HG03095 (cell line): ENCODE results near the gene GUCD1.
A peak's percentile ranks its signal among the peaks of the same experiment; 100 is the strongest.
"Not testable (repeated sequence)": the region's sequence is repeated elsewhere in the genome, so short reads cannot be mapped to it uniquely, and the experiment has no call there.

Source experiments
- ATAC-seq: cut with Tn5 transposase; IDR thresholded peaks from one replicate; pipeline ENCODE4 v1.9.1; 2021; ENCODE audit warnings: moderate library complexity; ENCODE audit not compliant: unreplicated experiment

The GUCD1 gene

DNA sequence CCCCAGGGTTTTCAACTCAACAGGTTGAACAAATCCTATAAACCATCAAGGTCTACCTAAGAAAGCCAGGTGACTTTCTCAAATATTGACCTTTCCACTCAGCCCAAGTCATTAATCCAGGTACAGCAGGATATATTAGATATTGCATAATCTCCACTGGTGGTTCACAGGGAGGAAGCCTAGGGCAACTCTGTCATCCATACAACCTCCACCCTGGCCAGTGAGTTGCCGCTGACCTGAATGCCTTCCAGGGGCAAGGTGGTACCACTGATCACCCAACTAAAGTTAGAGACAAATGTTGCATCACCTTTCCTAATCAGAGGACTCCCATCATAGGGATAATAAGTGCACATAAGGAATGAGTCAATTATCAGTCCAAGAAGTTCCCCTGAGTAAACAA lies 22.9 kb downstream of the GUCD1 start:
- no peak for ATAC-seq

DNA sequence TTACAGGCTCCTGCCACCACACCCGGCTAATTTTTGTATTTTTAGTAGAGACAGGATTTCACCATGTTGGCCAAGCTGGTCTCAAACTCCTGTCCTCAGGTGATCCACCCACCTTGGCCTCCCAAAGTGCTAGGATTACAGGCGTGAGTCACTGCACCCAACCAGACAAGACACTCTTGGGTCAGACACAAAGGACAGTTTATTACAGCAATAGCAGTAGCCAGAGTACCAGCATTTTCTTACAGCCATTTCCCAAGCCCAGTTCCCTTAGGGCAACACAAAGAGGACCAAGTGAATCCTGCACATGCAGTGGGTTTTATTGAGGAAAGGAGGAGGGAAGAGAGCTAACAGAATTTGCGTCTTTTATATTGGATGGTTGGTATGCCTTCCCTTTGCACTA lies 24.0 kb downstream of the GUCD1 start:
- ATAC-seq, result not testable (repeated sequence)

DNA sequence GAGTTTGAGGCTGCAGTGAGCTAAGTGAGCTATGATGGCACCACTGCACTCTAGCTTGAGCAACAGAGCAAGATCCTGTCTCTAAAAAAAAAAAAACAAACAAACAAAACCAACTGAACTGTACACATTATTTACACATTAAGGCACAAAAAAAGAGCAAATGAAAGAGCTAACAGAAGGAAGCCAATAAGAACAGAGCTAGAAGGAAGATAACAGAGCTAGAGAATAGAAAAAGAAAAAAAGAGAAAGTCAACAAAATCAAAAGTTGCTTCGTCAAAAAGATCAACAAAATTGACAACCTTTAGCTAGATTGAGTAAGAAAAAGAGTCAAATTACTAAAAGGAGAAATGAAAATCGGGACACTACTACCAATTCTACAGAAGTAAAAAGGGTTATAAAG lies 25.0 kb downstream of the GUCD1 start:
- no peak for ATAC-seq

DNA sequence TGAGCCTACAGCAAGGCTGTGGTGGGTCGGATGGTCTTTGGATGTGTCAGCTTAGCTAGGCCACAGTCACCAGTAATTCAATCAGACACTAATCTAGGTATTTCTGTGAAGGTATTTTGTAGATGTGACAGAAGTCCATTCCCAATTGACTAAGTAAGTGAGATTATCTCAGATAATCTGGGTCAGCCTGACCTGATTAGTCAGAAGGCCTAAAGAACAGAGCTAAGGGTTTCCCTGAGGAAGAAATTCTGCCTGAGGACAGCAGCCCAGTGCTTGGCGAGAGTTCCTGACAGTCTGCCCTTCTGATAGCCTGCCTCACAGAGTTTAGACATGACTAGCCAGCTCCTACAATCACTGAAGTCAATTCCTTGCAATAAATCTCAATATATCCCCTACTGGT lies 28.7 kb downstream of the GUCD1 start:
- no peak for ATAC-seq

DNA sequence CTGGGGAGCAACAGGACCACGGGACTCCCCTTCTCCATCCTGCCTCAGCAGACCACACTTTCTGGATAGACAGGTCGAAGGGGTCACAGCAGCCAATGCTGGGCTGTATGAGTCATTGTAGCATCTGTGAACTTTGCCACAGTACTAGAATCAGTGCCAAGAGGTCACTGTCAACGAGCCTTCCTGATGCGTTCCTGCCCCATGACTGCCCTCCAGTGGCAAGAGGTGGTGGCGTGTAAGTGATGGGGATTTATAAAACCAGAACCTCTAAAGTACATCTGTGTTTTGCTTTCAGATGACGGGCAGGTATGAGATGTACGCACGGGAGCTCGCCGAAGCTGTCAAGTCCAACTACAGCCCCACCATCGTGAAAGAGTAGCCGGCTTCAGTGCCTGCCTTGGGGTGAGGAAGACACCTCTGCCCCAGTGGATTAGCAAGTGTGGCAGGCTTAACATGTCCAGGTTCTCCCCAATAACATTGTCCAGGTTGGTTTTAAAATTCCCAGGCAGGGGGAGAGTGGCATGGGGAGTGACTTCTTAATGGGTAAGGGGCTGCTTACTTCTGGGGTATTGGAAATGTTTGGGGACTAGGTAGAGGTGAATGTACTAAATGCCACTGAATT lies 29.4 kb downstream of the GUCD1 start:
- ATAC-seq, result peak; percentile 61

DNA sequence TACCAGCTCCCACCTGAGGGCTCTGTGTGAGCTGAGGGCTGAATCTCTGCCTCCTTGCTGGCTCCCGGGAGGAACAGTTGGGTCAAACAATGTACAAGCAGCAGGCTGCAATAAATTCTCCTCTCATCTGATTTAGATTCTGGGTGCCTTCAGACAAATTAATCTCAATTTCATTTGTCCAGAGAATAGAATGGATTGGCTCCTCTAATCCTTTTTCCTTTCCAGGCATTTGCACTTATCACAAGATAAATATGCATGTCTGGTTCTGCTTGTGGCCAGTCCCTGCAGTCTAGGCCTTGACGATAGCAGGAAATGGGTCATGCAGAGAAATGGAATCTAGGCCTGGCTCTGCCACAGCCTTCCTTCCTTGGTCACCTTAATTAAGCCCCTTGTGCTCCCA lies 31.1 kb downstream of the GUCD1 start:
- no peak for ATAC-seq

DNA sequence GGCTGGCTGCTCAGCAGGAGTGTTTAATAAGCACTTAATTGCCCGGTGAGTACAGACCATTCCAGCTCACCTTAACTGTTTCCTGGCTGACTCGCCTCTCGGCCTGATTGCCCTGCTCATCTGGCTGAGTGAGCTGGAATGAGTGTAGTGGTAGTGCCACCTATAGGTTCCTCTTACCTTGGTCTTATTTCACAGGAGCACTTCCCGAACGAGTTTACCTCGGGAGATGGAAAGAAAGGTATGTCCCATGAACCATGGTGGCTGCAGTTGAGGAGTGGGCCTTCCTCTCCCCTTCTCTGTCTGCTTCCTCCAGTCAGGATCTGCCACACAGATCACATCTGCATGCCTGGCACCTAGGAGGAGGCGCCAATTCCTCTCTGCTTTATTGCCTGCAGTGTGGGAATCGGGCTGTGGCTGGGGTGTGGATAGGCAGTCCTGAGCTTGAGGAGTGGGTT lies 33.1 kb downstream of the GUCD1 start:
- no peak for ATAC-seq

DNA sequence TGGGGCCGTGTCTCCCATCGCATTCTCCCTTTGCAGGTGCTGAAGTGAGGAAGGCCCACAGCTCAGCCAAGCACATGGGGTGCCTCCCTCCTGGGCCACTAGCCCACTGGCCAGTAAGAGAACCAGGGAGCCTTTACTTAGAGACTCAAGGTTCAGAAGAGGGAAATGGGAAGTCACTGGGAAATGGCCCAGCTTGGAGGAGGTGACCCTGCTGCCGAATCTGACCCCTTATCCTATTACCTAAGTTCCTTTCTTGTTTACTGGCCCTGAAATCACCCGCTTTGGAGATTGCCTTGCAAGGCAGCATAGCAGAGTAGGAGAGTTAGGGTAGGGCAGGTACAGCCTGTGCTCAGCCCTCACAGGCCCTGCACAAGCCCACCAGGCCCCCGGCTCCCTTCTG lies 35.4 kb downstream of the GUCD1 start:
- no peak for ATAC-seq

DNA sequence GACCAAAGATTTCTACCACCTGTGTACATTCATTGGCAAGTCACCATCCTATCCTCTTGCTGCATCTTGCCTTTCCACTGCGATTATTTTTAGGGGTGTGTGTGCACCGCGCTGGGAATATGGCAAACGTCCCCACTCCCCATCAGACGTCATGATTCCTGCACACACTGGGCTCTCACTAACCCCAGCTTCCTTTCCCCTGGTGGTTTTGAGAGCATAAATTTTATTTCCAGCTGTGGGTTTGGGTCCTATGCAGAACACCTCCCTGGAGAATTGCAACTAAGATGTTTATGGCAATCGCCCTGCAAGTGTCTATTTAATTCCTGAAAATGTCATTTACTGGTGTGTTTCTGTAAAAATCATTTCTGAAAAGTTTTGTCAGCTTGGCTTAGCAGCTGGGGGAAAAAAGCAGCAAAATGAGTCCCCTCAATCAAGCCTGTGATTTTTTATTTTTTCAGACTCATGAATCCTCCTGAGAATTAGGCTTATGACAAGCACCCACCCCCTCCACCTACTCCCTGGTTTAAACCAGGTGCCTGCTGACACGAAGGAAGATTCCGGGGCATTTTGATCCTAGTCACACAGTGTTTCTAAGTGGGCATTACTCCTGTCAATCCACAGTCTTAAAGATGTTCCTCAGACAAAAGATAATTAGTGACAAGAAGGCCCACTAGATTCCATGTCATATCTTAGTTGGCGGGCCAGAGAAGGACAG lies 36.0 kb downstream of the GUCD1 start:
- no peak for ATAC-seq

DNA sequence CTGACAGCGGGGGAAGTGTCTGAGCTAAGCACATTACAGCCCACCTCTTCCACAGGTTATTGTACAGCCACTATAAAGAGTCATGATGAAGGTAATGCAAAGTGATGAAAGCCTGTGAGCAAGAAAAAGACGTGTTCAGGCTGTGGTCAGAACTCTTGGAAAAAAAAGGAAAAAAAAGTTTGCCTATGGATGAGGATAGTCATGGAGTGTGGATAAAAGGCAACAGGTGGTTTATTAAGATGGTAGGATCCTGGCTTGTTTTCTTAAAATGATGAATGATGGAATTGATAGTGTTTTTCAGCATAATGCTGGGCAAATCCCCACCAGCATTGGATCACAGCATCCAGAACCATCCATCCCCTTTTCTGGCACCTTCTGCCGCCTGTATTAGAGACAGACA lies 36.7 kb downstream of the GUCD1 start:
- ATAC-seq, result no peak

DNA sequence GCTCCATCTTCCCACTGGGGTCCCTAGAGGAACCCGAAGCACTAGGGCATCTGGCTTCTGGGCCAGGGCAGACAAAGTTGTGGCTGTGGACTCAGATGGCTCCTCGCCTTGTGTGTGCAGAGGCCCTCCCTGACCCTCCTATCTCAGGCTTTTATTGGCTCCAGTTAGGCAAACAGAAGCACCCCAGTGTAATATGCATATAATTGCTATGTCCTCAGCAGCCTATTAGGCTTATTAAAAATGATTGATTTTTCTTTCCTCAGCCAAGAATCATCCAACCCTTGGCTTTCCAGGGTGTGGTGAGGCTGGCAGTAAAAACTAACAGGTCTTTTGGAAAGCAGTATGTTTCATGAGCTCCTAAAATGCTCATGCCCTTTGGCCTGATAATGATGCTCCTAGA lies 37.5 kb downstream of the GUCD1 start:
- no peak for ATAC-seq

DNA sequence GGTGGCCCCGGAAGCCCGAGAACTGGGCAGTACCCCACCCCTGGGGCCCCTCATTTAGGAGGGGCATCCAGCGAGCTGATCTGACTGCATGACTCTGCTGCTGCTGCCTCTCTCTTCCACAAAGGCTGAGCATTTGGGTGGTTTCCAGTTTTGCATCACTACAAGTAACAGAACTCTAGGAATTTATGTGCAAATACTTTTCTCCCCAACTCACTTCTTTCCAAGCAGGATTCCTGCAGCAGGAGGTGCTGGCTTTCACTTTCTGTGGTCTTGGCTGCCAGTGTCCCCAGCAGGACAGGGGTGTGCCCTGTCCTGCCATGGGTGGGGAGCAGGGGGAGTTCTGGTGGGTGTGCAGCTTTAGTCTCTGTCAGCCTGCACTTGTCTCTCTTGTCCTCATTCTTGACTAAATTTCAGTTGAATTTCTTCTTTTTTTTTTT lies 38.6 kb downstream of the GUCD1 start:
- no peak for ATAC-seq

DNA sequence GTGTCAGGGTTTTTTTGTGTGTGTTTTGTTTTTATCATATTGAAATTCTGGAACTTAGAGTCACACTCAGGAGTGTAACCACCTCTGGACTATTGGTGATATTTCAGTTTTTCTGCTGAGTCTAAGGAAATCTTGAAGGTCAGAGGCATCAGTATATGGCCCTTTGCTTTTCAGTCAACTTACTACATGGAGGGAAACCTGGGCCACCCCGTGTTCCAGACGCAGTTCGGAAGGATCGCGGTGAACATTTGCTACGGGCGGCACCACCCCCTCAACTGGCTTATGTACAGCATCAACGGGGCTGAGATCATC lies 40.0 kb downstream of the GUCD1 start:
- no peak for ATAC-seq

DNA sequence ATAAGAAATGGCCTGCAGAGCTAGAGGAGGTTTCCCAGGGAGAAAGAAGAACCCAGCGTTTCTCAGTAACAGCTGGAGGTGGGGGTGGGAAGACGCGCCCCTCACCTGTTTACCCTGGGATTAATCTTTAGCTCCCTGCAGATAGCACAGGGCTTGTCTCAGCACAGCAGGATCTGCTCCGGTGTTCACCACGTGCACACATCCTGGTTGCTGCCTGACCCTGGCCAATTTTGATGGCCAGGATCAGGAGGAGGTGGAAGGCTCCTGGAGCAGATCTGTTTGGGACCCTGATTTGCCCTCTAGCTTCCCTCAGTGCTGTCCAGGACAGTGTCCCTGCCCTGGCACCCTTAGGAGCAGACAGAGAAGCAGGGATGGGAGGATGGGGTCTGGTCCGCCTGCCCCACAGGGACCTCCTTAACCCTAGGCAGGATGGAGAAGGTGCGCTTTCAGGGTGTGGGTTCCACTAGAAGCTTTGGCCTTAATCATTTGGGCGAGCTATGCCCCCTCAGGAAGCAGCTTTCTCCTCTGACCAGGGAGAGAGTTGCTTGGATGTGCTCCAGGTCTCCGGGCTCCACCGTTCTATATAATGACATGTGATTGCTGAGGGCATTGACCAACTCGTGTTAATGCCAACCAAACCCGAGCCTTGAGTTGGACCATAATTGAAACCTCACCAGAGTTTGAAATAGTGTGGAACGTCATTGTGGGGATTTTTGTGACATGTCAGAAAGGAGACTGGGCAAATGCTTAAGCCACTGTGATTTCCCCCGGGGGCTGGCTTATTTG lies 40.5 kb downstream of the GUCD1 start:
- no peak for ATAC-seq

DNA sequence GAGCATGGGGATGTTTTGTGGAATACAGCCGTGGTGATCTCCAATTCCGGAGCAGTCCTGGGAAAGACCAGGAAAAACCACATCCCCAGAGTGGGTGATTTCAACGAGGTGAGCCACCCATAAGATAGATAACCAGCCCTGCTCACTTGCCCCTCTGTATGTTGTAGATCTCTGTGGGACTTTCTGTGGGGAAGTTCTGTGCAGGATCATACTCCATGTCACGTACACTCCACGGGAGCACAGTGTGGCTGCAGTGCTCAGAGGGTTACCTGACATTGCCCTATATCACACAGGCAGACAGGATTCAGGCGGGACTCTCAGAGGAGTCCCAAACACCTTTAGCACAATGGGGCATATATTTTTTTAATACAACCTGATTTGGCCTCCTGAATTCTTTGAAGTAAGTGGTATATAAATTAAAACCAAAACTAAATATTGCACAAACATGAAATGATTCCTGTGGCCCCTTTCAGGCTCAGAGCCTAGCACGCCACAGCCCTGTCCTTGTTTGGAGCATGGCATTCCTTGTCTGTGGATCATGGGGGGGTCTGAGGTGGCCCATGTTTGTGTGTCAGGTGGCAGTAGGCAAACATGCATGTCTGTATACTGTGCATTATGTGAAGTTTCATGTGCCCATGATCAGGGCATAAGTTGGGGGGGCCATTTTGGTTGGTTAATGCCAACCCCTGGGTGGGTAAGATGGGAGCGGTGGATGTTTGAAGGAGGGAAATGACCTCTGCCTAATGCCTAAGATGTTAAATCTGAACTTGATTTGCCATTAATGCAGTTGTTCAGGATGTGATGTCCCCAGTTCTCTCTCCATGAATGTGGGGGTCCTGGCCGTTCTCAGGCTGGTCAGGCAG lies 41.3 kb downstream of the GUCD1 start:
- no peak for ATAC-seq

DNA sequence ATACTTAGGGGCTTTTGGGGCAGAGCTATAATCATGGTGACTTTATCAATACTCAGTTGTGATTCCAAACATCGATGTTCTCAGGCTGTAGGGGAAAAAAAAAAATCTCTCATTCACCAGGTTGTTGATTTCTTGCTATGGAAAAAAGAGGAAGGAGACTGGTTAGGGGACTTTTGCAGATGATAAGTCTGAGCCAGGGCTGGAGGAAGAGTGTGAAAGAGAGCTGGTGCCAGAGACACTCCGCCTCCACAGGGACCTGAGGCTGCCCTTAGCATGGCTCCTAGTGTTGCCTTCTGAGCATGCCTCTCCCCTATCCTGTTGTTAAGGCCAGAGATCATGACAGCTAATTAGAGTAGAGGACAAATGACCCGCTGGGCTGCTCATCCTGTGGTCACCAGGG lies 42.9 kb downstream of the GUCD1 start:
- ATAC-seq, result no peak

DNA sequence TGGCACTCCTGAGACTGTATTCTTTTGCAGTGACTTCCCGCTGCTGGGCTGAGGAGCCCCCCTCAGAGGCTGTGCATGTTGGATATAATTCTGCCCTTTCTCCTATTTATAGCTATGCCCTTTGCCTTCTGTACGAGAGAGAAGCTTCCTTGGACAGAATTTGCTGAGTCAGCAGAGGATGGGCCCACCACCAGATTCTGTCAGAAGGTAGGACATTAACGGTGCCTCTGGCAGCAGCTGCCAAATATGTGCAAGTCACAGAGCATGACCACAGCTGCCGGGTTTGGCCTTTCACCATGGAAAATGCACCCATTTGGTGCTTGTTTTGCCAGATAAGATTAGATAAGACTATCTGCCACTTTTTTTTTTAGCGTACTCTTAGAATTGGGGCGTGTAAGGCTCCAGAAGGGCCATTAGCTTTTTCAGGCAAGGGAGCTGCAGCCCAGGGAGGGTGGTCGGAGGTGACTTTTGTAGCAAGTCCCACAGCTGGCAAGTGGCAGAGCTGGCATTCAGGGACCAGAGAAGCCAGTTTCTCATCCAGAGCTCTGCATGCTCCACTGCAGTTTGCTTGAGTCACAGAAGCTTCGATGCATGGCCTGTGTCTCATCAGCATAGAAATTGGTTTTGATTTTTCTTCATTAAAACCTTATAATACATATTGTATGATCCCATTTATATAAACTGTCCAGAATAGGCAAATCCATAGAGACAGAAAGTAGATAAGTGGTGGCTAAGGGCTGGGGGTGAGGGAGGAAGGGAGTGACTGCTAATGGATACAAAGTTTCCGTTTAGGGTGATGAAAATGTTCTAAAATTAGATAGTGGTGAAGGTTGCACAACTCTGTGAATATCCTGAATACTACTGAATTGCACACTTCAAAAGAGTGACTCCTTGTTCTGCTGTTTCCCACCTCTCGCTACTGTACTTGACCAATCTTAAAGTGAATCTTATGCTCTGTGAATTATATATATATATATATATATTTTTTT lies 44.0 kb downstream of the GUCD1 start:
- ATAC-seq, result no peak

DNA sequence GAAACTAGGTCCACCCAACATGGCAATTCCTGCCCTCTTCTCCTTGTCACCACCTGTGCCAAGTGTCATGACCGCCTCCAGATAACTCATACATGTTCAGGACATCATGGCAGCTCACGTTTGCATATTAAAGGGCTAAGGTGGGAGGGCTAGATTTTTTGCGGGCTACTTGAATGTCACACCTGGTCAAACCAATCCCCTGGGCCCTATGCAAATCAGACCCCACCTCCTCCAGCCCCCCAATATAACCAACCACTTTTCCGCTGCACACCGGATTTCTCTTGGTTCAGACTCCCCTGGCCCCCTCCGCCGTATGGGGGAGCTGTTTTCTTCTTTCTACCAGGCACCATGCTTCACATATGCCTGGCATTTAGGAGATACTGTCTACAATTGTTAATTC lies 47.2 kb downstream of the GUCD1 start:
- no peak for ATAC-seq

DNA sequence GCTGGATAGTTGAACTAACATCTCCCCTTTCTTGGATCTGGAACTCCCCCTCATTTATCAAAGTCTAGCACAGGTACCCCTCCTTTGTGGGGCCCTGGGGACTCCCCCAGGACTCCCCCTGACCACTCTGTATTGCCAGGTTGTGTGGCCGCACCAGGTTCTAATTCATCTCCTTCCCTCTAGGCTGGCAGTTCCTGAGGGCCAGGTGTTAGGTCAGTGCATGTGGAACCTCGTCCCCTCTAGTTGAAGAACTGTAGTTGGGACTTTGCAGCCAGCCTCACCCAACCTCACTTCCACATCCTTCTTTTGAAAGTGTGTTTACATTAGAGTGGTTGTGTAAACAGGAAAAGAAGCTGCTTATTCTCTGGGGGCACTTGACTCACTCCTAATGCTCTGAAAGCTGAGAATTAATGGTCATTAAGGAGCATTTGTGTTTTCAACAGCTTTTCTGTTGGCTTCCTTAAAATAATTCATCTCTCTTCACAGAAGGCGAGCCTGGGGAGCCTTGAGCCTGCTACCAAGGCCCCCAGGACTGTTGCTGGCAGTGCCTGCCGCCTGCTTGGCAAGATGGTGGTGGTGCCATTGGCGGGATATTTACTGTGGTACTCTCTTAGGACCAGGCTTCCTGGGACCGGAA lies 48.0 kb downstream of the GUCD1 start:
- no peak for ATAC-seq
